Peyer's patch (tissue), 4 donors: ENCODE results near the gene ZNF598. TPM values are rescaled to one million over a fixed set of nuclear protein-coding genes. Genes with fewer than 3 reads are reported as not detected.
"Not testable (repeated sequence)": the region's sequence is repeated elsewhere in the genome, so short reads cannot be mapped to it uniquely, and the experiment has no call there.

Experiments
- DNase-seq, 3 donors: peaks; one replicate each; pipeline ENCODE4 v3.0.0-alpha.2; 2017 to 2019
- H3K27ac ChIP-seq, 4 donors: fragments of 200-600 bp; sonication (generic); one replicate each; pipeline ENCODE4 v1.5.1; 2016 to 2019
- H3K27me3 ChIP-seq, 2 donors: fragments of 200-600 bp; sonication (generic); one replicate each; pipeline ENCODE4 v1.5.1; 2019
- H3K36me3 ChIP-seq, 3 donors: fragments of 200-600 bp; sonication (generic); one replicate each; pipeline ENCODE4 v1.5.1; 2016 to 2019
- H3K4me1 ChIP-seq, 4 donors: fragments of 200-600 bp; sonication (generic); one replicate each; pipeline ENCODE4 v1.5.1; 2016 to 2019
- H3K4me3 ChIP-seq, 4 donors: fragments of 200-600 bp; sonication (generic); 1 replicate in 3 of 4; 2 replicates in 1 of 4; pipeline ENCODE4 v1.5.1; 2016 to 2019; ENCODE audit warnings: mild to moderate bottlenecking in 1 of 4
- H3K9me3 ChIP-seq, 4 donors: fragments of 200-600 bp; sonication (generic); one replicate each; pipeline ENCODE4 v1.5.1; 2016 to 2019; ENCODE audit warnings: mild to moderate bottlenecking in 1 of 4
- POLR2A ChIP-seq, 2 donors: fragments of 450-650 bp; IDR thresholded peaks; one replicate each; pipeline ENCODE4 v1.5.1; 2017; ENCODE audit warnings: antibody characterized with exemption in 2 of 2, mild to moderate bottlenecking in 2 of 2, moderate library complexity in 2 of 2
- total RNA-seq, 4 donors: library from RNA; depleted of rRNA; stranded (reverse); fragments of >200 nt; gene quantifications; one replicate each; pipeline ENCODE4 v1.1.0, GENCODE V29; 2016
- TF ChIP-seq, protein P1 (sequence below), 6 experiments: fragments of 450-650 bp in 4 of 6; fragments of 200-600 bp in 2 of 6; sonication (generic) in 1 of 6; IDR thresholded peaks; one replicate each; pipeline ENCODE4 v1.5.1; 2017 to 2019; ENCODE audit warnings: antibody characterized with exemption in 6 of 6, mild to moderate bottlenecking in 3 of 6, moderate library complexity in 1 of 6

Gene ZNF598
- total RNA-seq, 4 donors from 2014 or later: 48.5 to 84.0 (median 51.4) TPM

- TF ChIP-seq POLR2A (IDR thresholded peaks at IDR 0.05): peak in 1 of 2 donors; percentile 49
- TF ChIP-seq, protein P1, sequence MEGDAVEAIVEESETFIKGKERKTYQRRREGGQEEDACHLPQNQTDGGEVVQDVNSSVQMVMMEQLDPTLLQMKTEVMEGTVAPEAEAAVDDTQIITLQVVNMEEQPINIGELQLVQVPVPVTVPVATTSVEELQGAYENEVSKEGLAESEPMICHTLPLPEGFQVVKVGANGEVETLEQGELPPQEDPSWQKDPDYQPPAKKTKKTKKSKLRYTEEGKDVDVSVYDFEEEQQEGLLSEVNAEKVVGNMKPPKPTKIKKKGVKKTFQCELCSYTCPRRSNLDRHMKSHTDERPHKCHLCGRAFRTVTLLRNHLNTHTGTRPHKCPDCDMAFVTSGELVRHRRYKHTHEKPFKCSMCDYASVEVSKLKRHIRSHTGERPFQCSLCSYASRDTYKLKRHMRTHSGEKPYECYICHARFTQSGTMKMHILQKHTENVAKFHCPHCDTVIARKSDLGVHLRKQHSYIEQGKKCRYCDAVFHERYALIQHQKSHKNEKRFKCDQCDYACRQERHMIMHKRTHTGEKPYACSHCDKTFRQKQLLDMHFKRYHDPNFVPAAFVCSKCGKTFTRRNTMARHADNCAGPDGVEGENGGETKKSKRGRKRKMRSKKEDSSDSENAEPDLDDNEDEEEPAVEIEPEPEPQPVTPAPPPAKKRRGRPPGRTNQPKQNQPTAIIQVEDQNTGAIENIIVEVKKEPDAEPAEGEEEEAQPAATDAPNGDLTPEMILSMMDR (IDR thresholded peaks at IDR 0.05): no peak
- DNase-seq: no peak
- peaks cover 3 to 29% (median 19%) of the 10 kb centered on the region in 4 donors for H3K4me1 ChIP-seq
- H3K27me3 ChIP-seq: no peaks in the 10 kb centered on the region
- H3K36me3 ChIP-seq: peaks cover 0 to 25% (median 0%) of the 10 kb centered on the region in 3 donors
- no peaks in the 10 kb centered on the region for H3K9me3 ChIP-seq
- H3K27ac ChIP-seq: peak overlapping the region; percentile 95 to 100 (median 96)
- H3K4me3 ChIP-seq: peak overlapping the region; percentile 78 to 96 (median 92)
Observed at GRCh38 chr16:1965396-1966001, 44.1 kb downstream of the ZNF598 start.

DNA sequence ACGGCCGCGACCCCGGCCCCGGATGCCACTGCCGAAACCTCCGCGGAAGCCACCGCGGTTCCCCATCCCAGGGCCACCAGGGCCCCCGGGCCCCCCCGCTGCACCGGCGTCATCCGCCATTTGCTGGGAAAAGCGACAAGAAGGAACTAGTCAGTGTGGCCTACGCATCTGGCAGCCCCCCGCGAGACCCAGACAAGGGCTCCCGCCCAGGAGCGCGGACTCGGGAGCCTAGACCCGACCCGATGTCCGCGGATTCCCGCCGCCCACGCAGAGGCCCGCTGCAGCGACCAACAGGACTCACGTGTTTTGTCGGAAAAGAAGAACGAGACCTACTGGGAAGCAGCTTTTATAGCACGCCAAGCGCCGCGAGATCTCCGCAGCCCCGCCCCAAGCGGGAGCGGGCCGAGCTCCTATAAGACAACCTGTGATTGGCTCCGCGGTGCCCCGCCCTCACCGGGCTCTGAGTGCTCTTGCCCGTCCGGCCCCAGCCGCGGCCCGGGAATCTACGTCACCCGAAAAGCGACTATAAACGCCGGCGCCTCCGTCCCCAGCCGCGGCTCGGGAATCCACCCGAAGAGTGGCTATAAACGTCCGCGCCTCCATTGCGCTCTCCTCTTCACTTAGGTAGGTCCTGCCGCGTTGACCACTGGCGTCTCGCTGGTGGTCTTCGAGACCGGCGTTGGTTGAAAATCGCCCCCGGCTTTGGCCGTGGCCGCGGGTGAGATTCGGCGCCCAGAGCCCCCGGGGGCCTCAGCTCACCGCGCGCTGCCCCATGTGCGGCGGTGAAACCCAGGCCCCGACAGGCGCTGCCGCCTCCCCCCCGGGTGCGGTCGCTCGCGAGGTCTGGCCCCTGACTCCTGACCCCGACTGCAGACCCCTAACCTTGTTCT lies 44.9 kb downstream of the ZNF598 start, which contains the start of gene RPS2:
Gene RPS2, minus strand, starts transcription at position 321 of the 890 bp plus-strand sequence. Its CDS starts 201 bp downstream, at position 120.
- Histone ChIP-seq H3K27me3 (no peaks in the 10 kb centered on the region), H3K36me3 (peaks cover 0 to 25% (median 0%) of the 10 kb centered on the region in 3 donors), H3K9me3 (no peaks in the 10 kb centered on the region), H3K27ac (peak within 1 kb of the TSS; percentile 95 to 100 (median 96)), H3K4me3 (peak within 1 kb of the TSS; percentile 78 to 96 (median 92)), H3K4me1 (peaks cover 3 to 33% (median 22%) of the 10 kb centered on the region in 4 donors)
- DNase-seq: peak; percentile 98 to 100 (median 100)
- TF ChIP-seq POLR2A (IDR thresholded peaks at IDR 0.05): peak; percentile 94 to 96
- TF ChIP-seq, protein P1 (IDR thresholded peaks at IDR 0.05): no peak

DNA sequence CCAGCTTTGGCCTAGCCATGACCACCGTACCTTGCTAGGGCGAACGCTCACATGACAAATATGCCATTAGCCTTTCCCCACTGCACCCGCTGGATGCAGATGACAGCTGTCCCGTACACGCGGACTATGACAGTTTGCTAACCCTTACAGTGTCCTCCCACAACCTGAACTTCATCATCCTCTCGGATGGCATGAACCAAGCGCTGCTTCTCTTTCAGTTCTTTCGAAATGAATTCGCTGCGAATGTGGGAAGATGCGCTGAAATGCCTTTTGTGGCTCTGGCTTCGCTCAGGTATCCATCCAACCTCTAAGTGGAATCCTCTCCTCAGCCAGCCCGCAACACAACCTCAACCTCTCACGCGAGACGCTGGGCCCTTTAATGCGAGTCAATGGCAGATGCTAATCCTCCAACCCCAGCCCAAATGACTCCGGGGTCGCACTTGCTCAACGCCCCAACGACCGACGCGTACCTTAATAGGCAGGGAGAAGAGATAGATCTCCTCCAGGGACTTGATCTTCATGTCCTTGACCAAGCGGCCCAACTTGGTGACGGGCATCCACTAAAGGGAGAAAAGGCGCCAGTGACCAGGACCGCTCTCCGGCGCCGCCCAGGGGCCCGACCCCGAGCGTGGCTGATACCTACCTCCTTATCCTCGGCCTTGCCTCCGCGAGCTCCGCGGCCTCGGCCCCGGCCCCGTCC lies 45.7 kb downstream of the ZNF598 start:
- H3K9me3 ChIP-seq: no peaks in the 10 kb centered on the region
- peak overlapping the region; percentile 78 to 96 (median 92) for H3K4me3 ChIP-seq
- H3K27ac ChIP-seq: peak overlapping the region; percentile 95 to 100 (median 96)
- H3K4me1 ChIP-seq: peaks cover 3 to 35% (median 23%) of the 10 kb centered on the region in 4 donors
- peak; percentile 35 to 70 (median 67) for DNase-seq
- H3K27me3 ChIP-seq: no peaks in the 10 kb centered on the region
- no peak for TF ChIP-seq POLR2A (IDR thresholded peaks at IDR 0.05)
- TF ChIP-seq, protein P1 (IDR thresholded peaks at IDR 0.05): peak in 3 of 6 experiments; percentile 16 to 30 (median 30)
- H3K36me3 ChIP-seq: peaks cover 0 to 25% (median 0%) of the 10 kb centered on the region in 3 donors

- Histone ChIP-seq H3K36me3 (peaks cover 0 to 25% (median 0%) of the 10 kb centered on the region in 3 donors), H3K4me1 (peaks cover 3 to 38% (median 24%) of the 10 kb centered on the region in 4 donors), H3K27ac (peak overlapping the region in 1 of 4 donors; percentile 97), H3K4me3 (peak overlapping the region in 1 of 4 donors; percentile 90)
- H3K27me3 ChIP-seq, H3K9me3 ChIP-seq, DNase-seq: not testable (repeated sequence)
Observed at GRCh38 chr16:1962161-1963153, 47.2 kb downstream of the ZNF598 start.

- Histone ChIP-seq H3K9me3 (no peaks in the 10 kb centered on the region), H3K4me1 (peaks cover 3 to 38% (median 24%) of the 10 kb centered on the region in 4 donors), H3K36me3 (peaks cover 0 to 25% (median 0%) of the 10 kb centered on the region in 3 donors), H3K27me3 (no peaks in the 10 kb centered on the region), H3K27ac (peak overlapping the region in 3 of 4 donors; percentile 1 to 89 (median 2)), H3K4me3 (no peak overlapping the region)
- TF ChIP-seq, protein P1 (IDR thresholded peaks at IDR 0.05): no peak
- no peak for TF ChIP-seq POLR2A (IDR thresholded peaks at IDR 0.05)
- no peak for DNase-seq
Observed at GRCh38 chr16:1961651-1962067, 48.0 kb downstream of the ZNF598 start.
